Renal cortex interstitium (tissue), 15 donors: ENCODE measurements around the gene TMEM14B. TPM values are rescaled to one million over a fixed set of nuclear protein-coding genes. Genes with fewer than 3 reads are reported as not detected.
"Not testable (repeated sequence)": the region's sequence is repeated elsewhere in the genome, so short reads cannot be mapped to it uniquely, and the experiment has no call there.

Experiments used
- DNase-seq, 11 donors: peaks; one replicate each; pipeline ENCODE4 v3.0.0-alpha.2; 2013; ENCODE audit warnings: low read depth in 9 of 11, low spot score in 4 of 11; ENCODE audit errors: extremely low read depth in 1 of 11
- long read RNA-seq, 16 experiments: transcript quantifications; one replicate each; lab custom pipeline, GENCODE V29; 2026
- polyA plus RNA-seq, 3 donors: library from polyadenylated mRNA; unstranded; fragments of 120-200 nt; gene quantifications; one replicate each; pipeline ENCODE4 v1.2.1, GENCODE V29; 2013; ENCODE audit not compliant: insufficient read length in 3 of 3

The TMEM14B gene
- polyA plus RNA-seq = 100 to 1,000 TPM in 2 of 3 donors, 10 to 100 TPM in 1; 89.7 to 114 (median 105) TPM
- long read RNA-seq, donor 1, transcript TMEM14B-201 (5 exons, 787 nt) = minor isoform, 5 of 60 reads
- long read RNA-seq, donor 1, transcript TMEM14B-202 (6 exons, 975 nt) = major isoform, 41 of 60 reads
- long read RNA-seq, donor 1, partial matches to known transcripts = 8 of 60 reads
- long read RNA-seq, donor 1, other reads (novel, unspliced or antisense) = 0 of 60 reads
- long read RNA-seq, donor 2, transcript TMEM14B-201 (5 exons, 787 nt) = minor isoform, 5 of 56 reads
- long read RNA-seq, donor 2, transcript TMEM14B-202 (6 exons, 975 nt) = major isoform, 41 of 56 reads
- long read RNA-seq, donor 2, partial matches to known transcripts = 6 of 56 reads
- long read RNA-seq, donor 2, other reads (novel, unspliced or antisense) = 0 of 56 reads
- long read RNA-seq, donor 3, transcript TMEM14B-202 (6 exons, 975 nt) = major isoform, 99 of 127 reads
- long read RNA-seq, donor 3, partial matches to known transcripts = 17 of 127 reads
- long read RNA-seq, donor 3, other reads (novel, unspliced or antisense) = 0 of 127 reads
- long read RNA-seq, donor 4, transcript TMEM14B-208 (6 exons, 1,224 nt) = minor isoform, 5 of 73 reads
- long read RNA-seq, donor 4, transcript TMEM14B-202 (6 exons, 975 nt) = major isoform, 48 of 73 reads
- long read RNA-seq, donor 4, partial matches to known transcripts = 13 of 73 reads
- long read RNA-seq, donor 4, other reads (novel, unspliced or antisense) = 0 of 73 reads
- long read RNA-seq, donor 5 = 0 reads
- long read RNA-seq, donor 6, transcript TMEM14B-202 (6 exons, 975 nt) = major isoform, 35 of 42 reads
- long read RNA-seq, donor 6, partial matches to known transcripts = 0 of 42 reads
- long read RNA-seq, donor 6, other reads (novel, unspliced or antisense) = 0 of 42 reads
- long read RNA-seq, donor 7, transcript TMEM14B-202 (6 exons, 975 nt) = major isoform, 67 of 85 reads
- long read RNA-seq, donor 7, transcript TMEM14B-201 (5 exons, 787 nt) = minor isoform, 7 of 85 reads
- long read RNA-seq, donor 7, partial matches to known transcripts = 0 of 85 reads
- long read RNA-seq, donor 7, other reads (novel, unspliced or antisense) = 10 of 85 reads
- long read RNA-seq, donor 8 = 0 reads
- long read RNA-seq, donor 9, transcript TMEM14B-202 (6 exons, 975 nt) = major isoform, 53 of 56 reads
- long read RNA-seq, donor 9, partial matches to known transcripts = 0 of 56 reads
- long read RNA-seq, donor 9, other reads (novel, unspliced or antisense) = 0 of 56 reads
- long read RNA-seq, donor 10, transcript TMEM14B-202 (6 exons, 975 nt) = major isoform, 62 of 77 reads
- long read RNA-seq, donor 10, transcript TMEM14B-201 (5 exons, 787 nt) = minor isoform, 5 of 77 reads
- long read RNA-seq, donor 10, partial matches to known transcripts = 6 of 77 reads
- long read RNA-seq, donor 10, other reads (novel, unspliced or antisense) = 0 of 77 reads
- long read RNA-seq, donor 11, transcript TMEM14B-202 (6 exons, 975 nt) = major isoform, 36 of 38 reads
- long read RNA-seq, donor 11, partial matches to known transcripts = 0 of 38 reads
- long read RNA-seq, donor 11, other reads (novel, unspliced or antisense) = 0 of 38 reads
- long read RNA-seq, donor 12, transcript TMEM14B-202 (6 exons, 975 nt) = major isoform, 25 of 43 reads
- long read RNA-seq, donor 12, partial matches to known transcripts = 12 of 43 reads
- long read RNA-seq, donor 12, other reads (novel, unspliced or antisense) = 0 of 43 reads
- long read RNA-seq, donor 13 = 0 reads
- long read RNA-seq, donor 14, transcript TMEM14B-202 (6 exons, 975 nt) = major isoform, 44 of 53 reads
- long read RNA-seq, donor 14, partial matches to known transcripts = 0 of 53 reads
- long read RNA-seq, donor 14, other reads (novel, unspliced or antisense) = 0 of 53 reads
- long read RNA-seq, donor 15, transcript TMEM14B-202 (6 exons, 975 nt) = major isoform, 28 of 31 reads
- long read RNA-seq, donor 15, partial matches to known transcripts = 0 of 31 reads
- long read RNA-seq, donor 15, other reads (novel, unspliced or antisense) = 0 of 31 reads
- long read RNA-seq, donor 16, transcript TMEM14B-201 (5 exons, 787 nt) = minor isoform, 5 of 148 reads
- long read RNA-seq, donor 16, transcript TMEM14B-202 (6 exons, 975 nt) = major isoform, 112 of 148 reads
- long read RNA-seq, donor 16, partial matches to known transcripts = 12 of 148 reads
- long read RNA-seq, donor 16, other reads (novel, unspliced or antisense) = 12 of 148 reads

DNA sequence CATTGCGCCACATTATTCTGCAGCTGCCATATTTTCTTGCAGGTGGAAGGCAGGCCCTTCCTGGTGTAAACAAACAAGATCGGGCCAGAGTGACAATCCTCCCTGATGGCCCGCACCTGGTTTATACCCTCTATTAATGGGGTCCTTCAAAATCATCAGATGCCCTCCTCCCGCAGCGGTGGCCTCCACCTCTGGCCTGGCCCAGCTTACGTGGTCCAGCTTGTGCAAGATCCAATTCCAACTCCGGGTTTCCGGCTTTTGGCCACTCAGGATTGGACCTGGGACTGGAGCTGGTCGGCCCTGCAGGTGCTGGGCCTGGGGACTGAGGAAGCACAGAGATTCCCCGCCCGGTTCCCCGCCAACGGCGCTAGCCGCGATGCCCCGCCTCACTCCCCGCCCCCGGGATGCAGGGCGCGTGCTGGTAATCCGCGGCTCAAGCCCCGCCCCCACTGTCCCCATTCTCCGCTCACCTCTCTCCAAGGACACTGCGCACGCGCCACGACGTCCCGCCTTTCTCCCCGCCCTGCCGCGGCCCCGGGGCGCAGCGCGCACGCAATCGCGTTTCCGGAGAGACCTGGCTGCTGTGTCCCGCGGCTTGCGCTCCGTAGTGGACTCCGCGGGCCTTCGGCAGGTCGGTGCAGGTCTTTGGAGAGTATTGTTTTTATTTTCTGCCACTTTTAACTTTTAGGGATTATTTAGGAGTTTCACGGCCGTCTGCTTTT lies at the start of gene TMEM14B:
TSS of gene TMEM14B (plus strand) at position 555 of the 722 bp plus-strand sequence. CDS start 1,441 bp downstream, outside the sequence.
- DNase-seq = peak; percentile 91 to 97 (median 96)

DNA sequence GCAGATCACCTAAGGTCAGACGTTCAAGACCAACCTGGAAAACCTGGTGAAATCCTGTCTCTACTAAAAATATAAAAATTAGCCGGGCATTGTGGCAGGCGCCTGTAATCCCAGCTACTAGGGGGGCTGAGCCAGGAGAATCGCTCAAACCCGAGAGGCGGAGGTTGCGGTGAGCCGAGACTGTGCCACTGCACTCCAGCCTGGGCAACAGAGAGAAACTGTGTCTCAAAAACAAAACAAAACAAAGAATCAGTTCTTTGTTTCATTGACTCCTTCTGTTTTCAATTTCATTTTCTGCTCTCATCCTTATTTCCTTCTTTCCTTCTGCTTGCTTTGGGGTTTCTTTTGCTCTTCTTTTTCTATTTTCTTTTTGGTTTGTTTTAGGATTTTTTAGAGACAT lies 33.6 kb upstream of the TMEM14B start:
- DNase-seq = no peak

DNA sequence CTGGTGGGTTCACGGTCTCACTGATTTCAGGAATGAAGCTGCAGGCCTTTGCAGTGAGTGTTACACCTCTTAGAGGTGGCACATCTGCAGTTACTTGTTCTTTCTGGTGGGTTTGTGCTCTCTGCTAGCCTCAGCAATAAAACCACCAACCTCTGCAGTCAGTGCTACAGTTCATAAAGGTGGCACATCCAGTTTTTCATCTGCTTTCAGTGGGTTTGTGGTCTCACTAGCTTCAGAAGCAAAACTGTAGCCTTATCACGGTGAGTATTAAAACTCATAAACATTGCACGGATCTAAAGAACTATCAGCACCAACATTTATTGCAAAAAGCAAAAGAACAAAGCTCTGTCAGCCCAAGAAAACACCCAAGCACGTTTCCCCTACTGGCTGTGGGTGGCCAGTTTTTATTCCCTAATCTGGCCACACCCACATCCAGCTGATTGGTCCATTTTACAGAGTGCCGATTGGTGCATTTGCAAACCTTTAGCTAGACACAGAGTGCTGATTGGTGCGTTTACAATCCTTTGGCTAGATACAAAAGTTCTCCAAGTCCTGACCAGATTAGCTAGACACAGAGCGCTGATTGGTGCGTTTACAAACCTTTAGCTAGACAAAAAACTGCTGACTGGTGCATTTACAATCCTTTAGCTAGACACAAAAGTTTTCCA lies 28.2 kb upstream of the TMEM14B start:
- no peak for DNase-seq

DNA sequence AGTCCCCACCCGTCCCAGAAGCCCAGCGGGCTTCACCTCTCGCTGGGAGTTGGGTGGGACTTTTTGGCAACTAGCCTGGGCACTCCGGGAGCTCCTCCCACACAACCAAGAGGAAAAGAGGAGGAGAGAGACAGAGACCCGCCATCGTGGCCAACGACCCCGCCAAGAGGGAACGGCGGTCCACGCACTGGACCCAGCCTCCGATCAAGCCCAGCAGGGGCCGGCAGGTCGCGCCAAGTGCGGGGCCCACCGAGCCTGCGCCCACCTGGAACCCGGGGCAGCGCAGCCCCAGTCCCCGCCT lies 27.7 kb upstream of the TMEM14B start:
- no peak for DNase-seq

DNA sequence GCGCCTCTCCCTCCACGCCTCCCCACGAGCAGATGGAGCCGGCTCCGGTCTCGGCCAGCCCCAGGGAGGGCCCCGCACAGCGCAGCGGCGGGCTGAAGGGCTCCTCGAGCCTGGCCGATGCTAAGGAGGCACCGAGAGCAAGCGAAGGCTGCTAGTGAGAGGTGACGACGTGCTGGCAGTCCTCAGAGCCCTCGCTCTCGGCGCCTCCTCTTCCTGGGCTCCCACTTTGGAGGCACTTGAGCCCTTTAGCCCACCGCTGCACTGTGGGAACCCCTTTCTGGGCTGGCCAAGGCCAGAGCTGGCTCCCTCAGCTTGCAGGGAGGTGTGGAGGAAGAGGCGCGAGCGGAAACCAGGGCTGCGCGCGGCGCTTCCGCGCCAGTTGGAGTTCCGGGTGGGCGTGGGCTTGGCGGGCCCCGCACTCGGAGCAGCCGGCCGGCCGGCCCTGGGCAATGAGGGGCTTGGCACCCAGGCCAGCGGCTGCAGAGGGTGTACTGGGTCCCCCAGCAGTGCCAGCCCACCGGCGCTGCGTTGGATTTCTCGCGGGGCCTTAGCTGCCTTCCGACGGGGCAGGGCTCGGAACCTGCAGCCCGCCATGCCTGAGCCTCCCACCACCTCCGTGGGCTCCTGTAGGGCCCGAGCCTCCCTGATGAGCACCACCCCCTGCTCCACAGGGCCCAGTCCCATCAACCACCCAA lies 27.2 kb upstream of the TMEM14B start:
- peak in 4 of 11 donors; percentile 15 to 34 (median 22) for DNase-seq

DNA sequence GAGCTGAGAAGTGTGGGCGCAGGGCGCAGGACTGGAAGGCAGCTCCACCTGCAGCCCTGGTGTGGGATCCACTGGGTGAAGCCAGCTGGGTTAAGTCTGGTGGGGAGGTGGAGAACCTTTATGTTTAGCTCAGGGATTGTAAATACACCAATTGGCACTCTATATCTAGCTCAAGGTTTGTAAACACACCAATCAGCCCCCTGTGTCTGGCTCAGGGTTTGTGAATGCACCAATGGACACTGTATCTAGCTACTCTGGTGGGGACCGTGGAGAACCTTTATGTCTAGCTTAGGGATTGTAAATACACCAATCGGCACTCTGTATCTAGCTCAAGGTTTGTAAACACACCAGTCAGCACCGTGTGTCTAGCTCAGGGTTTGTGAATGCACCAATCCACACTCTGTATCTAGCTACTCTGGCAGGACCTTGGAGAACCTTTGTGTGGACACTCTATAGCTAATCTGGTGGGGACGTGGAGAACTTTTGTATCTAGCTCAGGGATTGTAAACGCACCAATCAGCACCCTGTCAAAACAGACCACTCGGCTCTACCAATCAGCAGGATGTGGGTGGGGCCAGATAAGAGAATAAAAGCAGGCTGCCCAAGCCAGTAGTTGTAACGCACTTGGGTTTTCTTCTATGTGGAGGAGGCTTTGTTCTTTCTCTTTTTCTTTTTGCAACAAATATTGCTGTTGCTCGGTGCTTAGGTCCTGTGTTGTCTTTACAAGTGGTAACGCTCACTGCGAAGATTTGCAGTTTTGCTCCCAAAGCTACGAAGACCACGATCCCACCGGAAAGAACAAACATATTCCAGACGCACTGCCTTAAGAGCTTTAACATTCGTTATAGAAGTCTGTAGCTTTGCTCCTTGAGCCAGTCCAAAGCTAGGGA lies 26.4 kb upstream of the TMEM14B start:
- DNase-seq = not testable (repeated sequence)

DNA sequence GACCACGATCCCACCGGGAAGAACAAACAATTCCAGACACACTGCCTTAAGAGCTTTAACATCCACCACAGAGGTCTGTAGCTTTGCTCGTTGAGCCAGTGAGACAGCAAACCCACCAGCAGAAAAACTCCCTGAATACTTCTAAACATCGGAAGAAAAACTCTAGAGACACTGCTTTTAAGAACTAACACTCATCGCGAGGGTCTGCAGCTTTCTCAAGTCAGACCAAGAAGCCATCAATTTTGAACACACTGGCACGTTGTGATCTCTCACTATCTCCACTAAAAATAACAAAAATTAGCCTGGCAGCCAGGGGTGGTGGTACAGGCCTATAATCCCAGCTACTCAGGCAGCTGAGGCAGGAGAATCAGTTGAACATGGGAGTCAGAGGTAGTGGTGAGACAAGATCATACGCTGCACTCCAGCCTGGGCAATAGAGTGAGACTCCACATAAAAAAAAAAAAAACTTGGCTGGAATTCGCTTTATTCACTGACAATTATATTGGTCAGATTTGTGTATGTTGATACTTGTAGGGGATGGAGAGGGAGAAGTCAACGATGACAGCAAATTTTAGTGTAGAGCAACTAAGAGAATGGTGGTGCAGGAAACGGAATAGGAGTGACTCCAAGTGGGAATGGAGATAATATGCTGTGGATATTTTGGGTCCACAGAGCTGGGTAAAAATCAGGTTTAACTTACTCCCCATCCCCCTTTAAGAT lies 25.6 kb upstream of the TMEM14B start:
- DNase-seq = no peak

DNA sequence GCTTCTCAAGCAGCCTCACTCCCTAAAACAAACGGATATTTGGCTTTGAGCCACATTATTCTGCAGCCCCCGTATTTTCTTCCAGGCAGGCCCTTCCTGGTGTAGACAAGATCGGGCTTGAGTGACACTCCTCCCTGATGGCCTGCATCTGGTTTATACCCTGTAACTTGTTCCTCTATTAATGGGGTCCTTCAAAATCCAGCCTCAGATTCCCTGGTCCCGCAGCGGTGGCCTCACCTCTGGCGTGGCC lies 25.1 kb upstream of the TMEM14B start:
- DNase-seq = no peak

DNA sequence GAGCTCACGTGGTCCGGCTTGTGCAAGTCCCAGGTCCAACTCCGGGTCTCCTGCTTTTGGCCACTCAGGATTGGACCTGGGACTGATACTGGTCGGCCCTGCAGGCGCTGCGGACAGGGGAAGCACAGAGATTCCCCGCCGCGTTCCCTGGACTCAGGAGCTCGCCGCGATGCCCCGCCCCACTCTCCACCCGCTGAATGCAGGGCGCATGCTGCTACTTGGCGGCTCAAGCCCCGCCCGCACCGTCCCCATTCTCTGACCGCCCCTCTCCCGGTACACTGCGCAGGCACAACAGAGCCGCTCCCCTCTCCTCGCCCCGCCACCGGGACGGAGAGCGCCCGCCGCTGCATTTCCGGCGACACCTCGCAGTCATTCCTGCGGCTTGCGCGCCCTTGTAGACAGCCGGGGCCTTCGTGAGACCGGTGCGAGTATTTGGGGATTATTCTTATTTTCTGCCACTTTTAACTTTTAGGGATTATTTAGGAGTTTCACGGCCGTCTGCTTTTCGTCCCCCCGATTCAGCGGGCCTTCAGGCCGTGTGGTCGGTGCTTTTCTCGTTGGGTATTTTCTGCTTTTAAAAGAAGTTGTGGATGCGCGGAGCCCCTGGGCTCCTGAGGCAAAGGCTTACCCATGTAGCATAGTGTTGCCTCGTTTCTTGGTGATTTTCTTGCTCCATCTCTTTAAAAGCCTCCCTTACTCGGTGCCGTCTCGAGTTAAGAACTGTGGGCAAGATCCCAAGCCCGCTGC lies 24.6 kb upstream of the TMEM14B start, which contains the start of gene TMEM14C:
TSS of gene TMEM14C (plus strand) at position 251 of the 747 bp plus-strand sequence. CDS start 1,544 bp downstream, outside the sequence.
- DNase-seq = peak; percentile 89 to 99 (median 96)

DNA sequence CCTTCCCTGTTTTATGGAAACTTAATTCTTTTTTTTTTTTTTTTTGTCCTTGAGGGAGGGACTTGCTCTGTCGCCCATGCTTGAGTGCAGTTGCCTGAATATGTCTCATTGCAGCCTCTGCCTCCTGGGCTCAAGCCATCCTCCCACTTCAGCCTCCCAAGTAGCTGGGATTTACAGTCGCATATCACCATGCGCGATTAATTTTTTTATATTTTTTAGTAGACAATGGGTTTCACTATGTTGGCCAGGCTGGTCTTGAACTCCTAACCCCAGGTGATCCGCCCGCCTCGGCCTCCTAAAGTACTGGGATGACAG lies 24.1 kb upstream of the TMEM14B start:
- no peak for DNase-seq

DNA sequence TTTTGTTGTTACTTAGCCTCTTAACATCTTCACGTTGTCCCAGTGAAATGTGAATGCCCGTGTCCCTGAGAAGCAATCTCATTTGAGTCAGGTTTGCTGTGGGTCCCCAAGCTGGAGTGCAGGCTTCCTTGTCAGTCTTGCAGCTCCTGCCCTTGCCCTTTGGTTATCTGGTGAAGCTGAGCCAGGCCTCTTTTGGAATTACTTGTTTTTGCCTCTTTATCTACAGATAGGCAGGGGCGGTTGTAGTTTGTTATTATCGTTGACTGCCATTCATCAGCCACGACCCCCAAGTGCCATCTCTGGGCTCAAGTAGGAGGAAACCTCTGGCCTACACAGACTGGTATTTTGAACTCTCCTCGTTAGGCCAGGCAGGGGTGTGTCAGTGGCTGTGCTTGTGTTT lies 22.6 kb upstream of the TMEM14B start:
- no peak for DNase-seq

DNA sequence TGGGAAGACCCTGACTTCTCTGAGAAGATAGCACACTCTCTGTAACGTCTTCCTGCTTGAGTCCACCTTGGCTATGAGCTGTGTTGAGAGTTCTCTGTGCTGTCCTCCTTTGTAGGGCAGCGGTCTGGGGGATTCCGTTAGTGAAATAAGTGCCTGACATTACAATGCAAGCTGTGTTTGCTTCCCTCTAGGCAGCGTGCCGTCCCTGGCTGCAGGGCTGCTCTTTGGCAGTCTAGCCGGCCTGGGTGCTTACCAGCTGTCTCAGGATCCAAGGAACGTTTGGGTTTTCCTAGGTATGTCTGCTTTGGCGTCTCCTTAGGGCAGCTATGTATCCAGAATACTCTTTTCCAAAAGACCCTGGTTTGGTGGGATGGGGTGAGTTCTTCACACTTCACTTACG lies 21.9 kb upstream of the TMEM14B start:
- no peak for DNase-seq

DNA sequence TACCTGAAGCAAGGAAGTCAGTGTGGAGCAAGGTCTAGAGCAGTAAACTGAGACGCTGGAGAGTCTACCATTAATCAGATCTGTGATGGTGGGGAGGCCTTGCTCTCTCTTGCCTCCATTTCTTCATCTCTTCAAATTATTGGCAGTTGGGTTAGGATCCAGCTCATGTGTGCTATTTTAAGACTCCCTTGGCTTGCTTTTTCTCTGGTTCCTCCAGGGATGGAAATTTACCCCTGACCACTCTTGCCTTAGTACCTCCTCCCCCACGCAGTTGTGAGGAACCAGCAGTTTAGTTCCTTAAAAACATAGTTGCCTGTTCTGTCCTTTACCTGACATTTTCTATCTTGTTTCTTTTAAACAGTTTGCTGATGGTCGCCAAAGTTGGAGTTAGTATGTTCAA lies 17.4 kb upstream of the TMEM14B start:
- DNase-seq = no peak
